ENCODE measurements around the gene ASIC2. TPM values are rescaled to one million over a fixed set of nuclear protein-coding genes. Genes with fewer than 3 reads are reported as not detected.

The ASIC2 gene
- total and polyA plus RNA-seq, 2 donors (not counting 3 experiments of a cell fraction or from before 2014, with no cell fraction given) = not detected

DNA sequence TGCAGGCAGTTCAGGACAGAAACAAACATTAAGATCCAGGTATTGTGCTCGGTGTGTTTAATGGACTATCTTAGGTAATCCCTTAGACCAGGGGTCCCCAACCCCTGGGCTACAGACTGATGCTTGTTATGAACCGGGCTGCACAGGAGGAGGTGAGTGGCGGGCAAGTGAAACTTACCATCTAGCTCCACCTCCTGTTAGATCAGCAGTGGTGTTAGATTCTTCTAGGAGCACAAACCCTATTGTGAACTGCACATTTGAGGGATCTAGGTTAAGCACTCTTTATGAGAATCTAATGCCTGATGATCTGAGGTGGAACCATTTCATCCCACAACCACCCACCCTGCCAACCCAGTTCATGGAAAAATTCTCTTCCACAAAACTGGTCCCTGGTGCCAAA, 37.8 kb upstream of the ASIC2 start:
- dilution Hi-C loops (cut with MboI; ENCODE audit: extremely low pct_ligation_motif_present, low sequenced_read_pairs) = no loop called here
- Histone ChIP-seq H3K27ac (ENCODE audit: insufficient read depth, low read depth, low read length) (no peak overlapping the region), H3K9ac (replicated peaks; ENCODE audit: extremely low read depth, insufficient read depth, low read length) (no peak overlapping the region), H3K4me2 (ENCODE audit: insufficient read depth, low read length) (no peak overlapping the region), H3K4me3 (replicated peaks in 1 of 3; ENCODE audit: insufficient read depth in 1 of 3, low read depth in 1 of 3, low read length in 3 of 3) (no peak overlapping the region), H3K36me3 (ENCODE audit: control insufficient read depth in 2 of 2, extremely low read depth in 1 of 2, insufficient read depth in 2 of 2, low read length in 2 of 2) (no peaks in the 10 kb centered on the region), H3K4me1 (ENCODE audit: control insufficient read depth, extremely low read depth, insufficient read depth, low read length) (no peaks in the 10 kb centered on the region), H2AFZ (ENCODE audit: low read depth, low read length) (no peak overlapping the region), H3K9me3 (replicated peaks; ENCODE audit: control insufficient read depth, insufficient read depth, low read length) (no peaks in the 10 kb centered on the region), H3K9me1 (replicated peaks; ENCODE audit: control insufficient read depth, extremely low read depth, insufficient read depth, low read length) (no peaks in the 10 kb centered on the region), H3K27me3 (ENCODE audit: control insufficient read depth in 2 of 2, insufficient read depth in 2 of 2, low read length in 2 of 2) (no peaks in the 10 kb centered on the region), H4K20me1 (replicated peaks; ENCODE audit: control insufficient read depth, extremely low read depth, insufficient read depth, low read length) (no peaks in the 10 kb centered on the region), H3K79me2 (ENCODE audit: control insufficient read depth, insufficient read depth, low read length) (no peaks in the 10 kb centered on the region)
- DNase-seq (ENCODE audit: low read depth, low spot score) (no peak), FAIRE-seq (no peak)
- CTCF ChIA-PET = interaction anchor here (1.0 kb wide), 1 partner anchor 150 kb away, joined by 3 read pairs; no protein-coding TSS in a partner anchor
- TF ChIP-seq, protein P1, sequence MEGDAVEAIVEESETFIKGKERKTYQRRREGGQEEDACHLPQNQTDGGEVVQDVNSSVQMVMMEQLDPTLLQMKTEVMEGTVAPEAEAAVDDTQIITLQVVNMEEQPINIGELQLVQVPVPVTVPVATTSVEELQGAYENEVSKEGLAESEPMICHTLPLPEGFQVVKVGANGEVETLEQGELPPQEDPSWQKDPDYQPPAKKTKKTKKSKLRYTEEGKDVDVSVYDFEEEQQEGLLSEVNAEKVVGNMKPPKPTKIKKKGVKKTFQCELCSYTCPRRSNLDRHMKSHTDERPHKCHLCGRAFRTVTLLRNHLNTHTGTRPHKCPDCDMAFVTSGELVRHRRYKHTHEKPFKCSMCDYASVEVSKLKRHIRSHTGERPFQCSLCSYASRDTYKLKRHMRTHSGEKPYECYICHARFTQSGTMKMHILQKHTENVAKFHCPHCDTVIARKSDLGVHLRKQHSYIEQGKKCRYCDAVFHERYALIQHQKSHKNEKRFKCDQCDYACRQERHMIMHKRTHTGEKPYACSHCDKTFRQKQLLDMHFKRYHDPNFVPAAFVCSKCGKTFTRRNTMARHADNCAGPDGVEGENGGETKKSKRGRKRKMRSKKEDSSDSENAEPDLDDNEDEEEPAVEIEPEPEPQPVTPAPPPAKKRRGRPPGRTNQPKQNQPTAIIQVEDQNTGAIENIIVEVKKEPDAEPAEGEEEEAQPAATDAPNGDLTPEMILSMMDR (IDR thresholded peaks at IDR 0.05; ENCODE audit: extremely low read depth in 1 of 2, insufficient read depth in 1 of 2, low read depth in 1 of 2, low read length in 2 of 2) = no peak
- TF ChIP-seq, protein P2, sequence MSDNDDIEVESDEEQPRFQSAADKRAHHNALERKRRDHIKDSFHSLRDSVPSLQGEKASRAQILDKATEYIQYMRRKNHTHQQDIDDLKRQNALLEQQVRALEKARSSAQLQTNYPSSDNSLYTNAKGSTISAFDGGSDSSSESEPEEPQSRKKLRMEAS (IDR thresholded peaks at IDR 0.05; ENCODE audit: insufficient read depth, insufficient read length) = no peak
- TF ChIP-seq POLR2A (IDR thresholded peaks at IDR 0.05; ENCODE audit: low read depth, low read length) (no peak), JUN (IDR thresholded peaks at IDR 0.05; ENCODE audit: borderline replicate concordance, insufficient read depth, insufficient read length, low read depth) (no peak), GATA2 (IDR thresholded peaks at IDR 0.05; ENCODE audit: insufficient read depth, insufficient read length, low read depth, low read length) (no peak), POLR2AphosphoS5 (IDR thresholded peaks at IDR 0.05; ENCODE audit: insufficient read depth, low read depth, low read length) (no peak), FOS (IDR thresholded peaks at IDR 0.05; ENCODE audit: borderline replicate concordance, insufficient read depth, low read length) (no peak), EZH2 (IDR thresholded peaks at IDR 0.05; ENCODE audit: borderline replicate concordance, low read depth, low read length, severe bottlenecking) (no peak), MYC (IDR thresholded peaks at IDR 0.05; ENCODE audit: low read depth, low read length) (no peak)
- intact Hi-C loops (cut with micrococcal nuclease) = no loop called here
- POLR2A ChIA-PET = no interaction called here
- BruUV-seq (replicated peaks) = no TSS peak

Measured in endothelial cell of umbilical vein (primary cell).